ENCODE data around the gene ACSF2. TPM values are rescaled to one million over a fixed set of nuclear protein-coding genes. Genes with fewer than 3 reads are reported as not detected.

ACSF2 gene
- polyA plus RNA-seq, 1 donor (not counting 4 experiments of a cell fraction or from before 2014, with no cell fraction given), result 71.9 TPM

GRCh38 chr17:50501054-50501453 lies 75.0 kb downstream of the ACSF2 start:
- Histone ChIP-seq H3K4me1 (ENCODE audit: control insufficient read depth, extremely low read depth, insufficient read depth, low read length) (peaks cover 33% of the 10 kb centered on the region), H3K4me3 (ENCODE audit: control insufficient read depth in 2 of 3, extremely low read depth in 1 of 3, insufficient read depth in 2 of 3, low read depth in 1 of 3, low read length in 3 of 3) (no peak overlapping the region), H2AFZ (ENCODE audit: control insufficient read depth, low read length) (no peak overlapping the region), H3K9me3 (ENCODE audit: control insufficient read depth, low read depth, low read length) (no peaks in the 10 kb centered on the region), H3K36me3 (ENCODE audit: control insufficient read depth in 2 of 2, extremely low read depth in 1 of 2, insufficient read depth in 2 of 2, low read length in 2 of 2) (no peaks in the 10 kb centered on the region), H3K79me2 (ENCODE audit: control insufficient read depth, insufficient read depth, low read length) (no peaks in the 10 kb centered on the region), H4K20me1 (ENCODE audit: control insufficient read depth, extremely low read depth, insufficient read depth, low read length) (no peaks in the 10 kb centered on the region), H3K9me1 (ENCODE audit: control insufficient read depth, extremely low read depth, insufficient read depth, low read length) (no peaks in the 10 kb centered on the region), H3K9ac (ENCODE audit: control insufficient read depth, extremely low read depth, insufficient read depth, low read length) (no peak overlapping the region), H3K27ac (ENCODE audit: control insufficient read depth, insufficient read depth, low read length) (no peak overlapping the region), H3K27me3 (ENCODE audit: control insufficient read depth, extremely low read depth, insufficient read depth, low read length) (no peaks in the 10 kb centered on the region), H3K4me2 (ENCODE audit: control insufficient read depth, extremely low read depth, insufficient read depth, low read depth, low read length) (no peak overlapping the region)
- TF ChIP-seq CTCF (optimal IDR thresholded peaks at IDR 0.05 in 1 of 3, IDR thresholded peaks at IDR 0.05 in 1 of 3, conservative IDR thresholded peaks at IDR 0.05 in 1 of 3; ENCODE audit: extremely low read depth in 1 of 3, insufficient read depth in 2 of 3, low read length in 3 of 3) (peak in 2 of 3 experiments; percentile 25 to 39), EZH2 (IDR thresholded peaks at IDR 0.05; ENCODE audit: low read length) (no peak)
- DNase-seq (ENCODE audit: low read depth, low spot score), result no peak
- dilution Hi-C loops (cut with MboI; ENCODE audit: extremely low pct_ligation_motif_present, low sequenced_read_pairs), result no loop called here
- no peak for FAIRE-seq

- H3K9ac ChIP-seq (ENCODE audit: control insufficient read depth, extremely low read depth, insufficient read depth, low read length), result no peak overlapping the region
- peaks cover 37% of the 10 kb centered on the region for H3K4me1 ChIP-seq (ENCODE audit: control insufficient read depth, extremely low read depth, insufficient read depth, low read length)
- H3K27ac ChIP-seq (ENCODE audit: control insufficient read depth, insufficient read depth, low read length), result no peak overlapping the region
- no peaks in the 10 kb centered on the region for H3K36me3 ChIP-seq (ENCODE audit: control insufficient read depth in 2 of 2, extremely low read depth in 1 of 2, insufficient read depth in 2 of 2, low read length in 2 of 2)
- no peaks in the 10 kb centered on the region for H4K20me1 ChIP-seq (ENCODE audit: control insufficient read depth, extremely low read depth, insufficient read depth, low read length)
- dilution Hi-C loops (cut with MboI; ENCODE audit: extremely low pct_ligation_motif_present, low sequenced_read_pairs), result no loop called here
- H3K4me3 ChIP-seq (ENCODE audit: control insufficient read depth in 2 of 3, extremely low read depth in 1 of 3, insufficient read depth in 2 of 3, low read depth in 1 of 3, low read length in 3 of 3), result no peak overlapping the region
- H3K9me3 ChIP-seq (ENCODE audit: control insufficient read depth, low read depth, low read length), result no peaks in the 10 kb centered on the region
- FAIRE-seq (no peak), DNase-seq (ENCODE audit: low read depth, low spot score) (no peak)
- TF ChIP-seq CTCF (optimal IDR thresholded peaks at IDR 0.05 in 1 of 3, IDR thresholded peaks at IDR 0.05 in 1 of 3, conservative IDR thresholded peaks at IDR 0.05 in 1 of 3; ENCODE audit: extremely low read depth in 1 of 3, insufficient read depth in 2 of 3, low read length in 3 of 3) (no peak), EZH2 (IDR thresholded peaks at IDR 0.05; ENCODE audit: low read length) (no peak)
- no peak overlapping the region for H2AFZ ChIP-seq (ENCODE audit: control insufficient read depth, low read length)
- no peak overlapping the region for H3K4me2 ChIP-seq (ENCODE audit: control insufficient read depth, extremely low read depth, insufficient read depth, low read depth, low read length)
- H3K9me1 ChIP-seq (ENCODE audit: control insufficient read depth, extremely low read depth, insufficient read depth, low read length), result no peaks in the 10 kb centered on the region
- H3K79me2 ChIP-seq (ENCODE audit: control insufficient read depth, insufficient read depth, low read length), result no peaks in the 10 kb centered on the region
- H3K27me3 ChIP-seq (ENCODE audit: control insufficient read depth, extremely low read depth, insufficient read depth, low read length), result no peaks in the 10 kb centered on the region
Observed at GRCh38 chr17:50502301-50502990, 76.4 kb downstream of the ACSF2 start.
